Transverse colon (tissue), 4 donors: ENCODE data around the gene CD59.

ENCODE experiments used
- EP300 ChIP-seq: sonication (generic); formaldehyde crosslinking; IDR thresholded peaks from one replicate; pipeline ENCODE4 v1.6.1; 2017; ENCODE audit warnings: antibody characterized with exemption, low read depth
- POLR2A ChIP-seq: fragments of 450-650 bp; IDR thresholded peaks from one replicate; pipeline ENCODE4 v1.6.1; 2016; ENCODE audit warnings: antibody characterized with exemption, mild to moderate bottlenecking, moderate library complexity
- POLR2AphosphoS5 ChIP-seq, 3 donors: sonication (generic); formaldehyde crosslinking; IDR thresholded peaks; one replicate each; pipeline ENCODE4 v1.6.1; 2016; ENCODE audit warnings: antibody characterized with exemption in 3 of 3
- TF ChIP-seq, protein P1 (sequence below), 5 experiments: fragments of 200-600 bp in 3 of 5; fragments of 450-650 bp in 2 of 5; sonication (generic) in 3 of 5; IDR thresholded peaks; 1 replicate in 2 of 5; 2 replicates in 3 of 5; pipeline ENCODE4 v1.5.1; 2016 to 2017; ENCODE audit warnings: antibody characterized with exemption in 5 of 5, inconsistent platforms in 3 of 5, mild to moderate bottlenecking in 2 of 5, moderate library complexity in 1 of 5

DNA sequence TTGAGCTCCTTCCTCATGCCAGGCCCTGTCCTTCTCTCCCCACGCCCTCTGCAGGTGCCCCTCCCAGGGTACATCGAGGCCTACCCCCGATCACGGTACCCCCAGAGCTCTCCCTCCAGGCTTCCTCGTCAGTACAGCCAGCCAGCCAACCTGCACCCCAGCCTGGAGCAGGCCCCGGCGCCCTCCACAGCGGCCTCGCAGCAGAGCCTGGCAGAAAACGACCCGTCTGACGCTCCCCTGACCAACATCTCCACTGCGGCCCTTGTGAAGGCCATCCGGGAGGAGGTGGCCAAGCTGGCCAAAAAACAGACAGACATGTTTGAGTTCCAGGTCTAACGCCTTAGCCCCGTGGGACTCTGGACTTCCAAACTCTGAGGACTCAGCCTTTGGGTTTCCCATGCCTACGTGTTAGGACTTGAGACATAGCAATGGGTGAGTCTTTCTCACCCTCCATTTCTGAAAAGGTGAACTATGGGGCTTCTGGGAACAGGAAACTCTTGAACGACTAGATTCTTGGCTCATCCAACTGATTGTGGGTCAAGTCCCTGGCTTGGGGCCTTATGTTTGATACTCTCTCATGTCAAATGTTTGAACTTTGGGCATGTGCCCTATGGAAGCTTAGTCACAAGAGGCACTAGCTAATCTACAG, 68.3 kb downstream of the CD59 start:
- TF ChIP-seq POLR2A (no peak), EP300 (no peak), POLR2AphosphoS5 (IDR thresholded peaks at IDR 0.05) (no peak)
- TF ChIP-seq, protein P1, sequence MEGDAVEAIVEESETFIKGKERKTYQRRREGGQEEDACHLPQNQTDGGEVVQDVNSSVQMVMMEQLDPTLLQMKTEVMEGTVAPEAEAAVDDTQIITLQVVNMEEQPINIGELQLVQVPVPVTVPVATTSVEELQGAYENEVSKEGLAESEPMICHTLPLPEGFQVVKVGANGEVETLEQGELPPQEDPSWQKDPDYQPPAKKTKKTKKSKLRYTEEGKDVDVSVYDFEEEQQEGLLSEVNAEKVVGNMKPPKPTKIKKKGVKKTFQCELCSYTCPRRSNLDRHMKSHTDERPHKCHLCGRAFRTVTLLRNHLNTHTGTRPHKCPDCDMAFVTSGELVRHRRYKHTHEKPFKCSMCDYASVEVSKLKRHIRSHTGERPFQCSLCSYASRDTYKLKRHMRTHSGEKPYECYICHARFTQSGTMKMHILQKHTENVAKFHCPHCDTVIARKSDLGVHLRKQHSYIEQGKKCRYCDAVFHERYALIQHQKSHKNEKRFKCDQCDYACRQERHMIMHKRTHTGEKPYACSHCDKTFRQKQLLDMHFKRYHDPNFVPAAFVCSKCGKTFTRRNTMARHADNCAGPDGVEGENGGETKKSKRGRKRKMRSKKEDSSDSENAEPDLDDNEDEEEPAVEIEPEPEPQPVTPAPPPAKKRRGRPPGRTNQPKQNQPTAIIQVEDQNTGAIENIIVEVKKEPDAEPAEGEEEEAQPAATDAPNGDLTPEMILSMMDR (IDR thresholded peaks at IDR 0.05): no peak
